Uterus (tissue), 4 donors: ENCODE results near the gene PNCK. TPM values are rescaled to one million over a fixed set of nuclear protein-coding genes. Genes with fewer than 3 reads are reported as not detected.

ENCODE experiments used
- DNase-seq, 2 donors: peaks; one replicate each; pipeline ENCODE4 v3.0.0-alpha.2; 2019 to 2020
- H3K27ac ChIP-seq, 2 donors: fragments of 200-600 bp; sonication (generic); 1 replicate in 1 of 2; 2 replicates in 1 of 2; pipeline ENCODE4 v1.5.1; 2016 to 2018
- H3K27me3 ChIP-seq, 2 donors: fragments of 200-600 bp; sonication (generic); one replicate each; pipeline ENCODE4 v1.5.1; 2018 to 2019; ENCODE audit warnings: control low read depth in 1 of 2
- H3K36me3 ChIP-seq, 2 donors: fragments of 200-600 bp; sonication (generic); one replicate each; pipeline ENCODE4 v1.5.1; 2019; ENCODE audit warnings: control low read depth in 1 of 2
- H3K4me1 ChIP-seq, 2 donors: fragments of 200-600 bp; sonication (generic); one replicate each; pipeline ENCODE4 v1.5.1; 2018 to 2019; ENCODE audit warnings: control low read depth in 1 of 2
- H3K4me3 ChIP-seq, 2 donors: fragments of 200-600 bp; sonication (generic); 1 replicate in 1 of 2; 2 replicates in 1 of 2; pipeline ENCODE4 v1.5.1; 2018 to 2019; ENCODE audit warnings: mild to moderate bottlenecking in 1 of 2
- H3K9me3 ChIP-seq, 2 donors: fragments of 200-600 bp; sonication (generic); one replicate each; pipeline ENCODE4 v1.5.1; 2019; ENCODE audit warnings: control low read depth in 1 of 2
- POLR2A ChIP-seq, 2 donors: fragments of 450-650 bp; IDR thresholded peaks; one replicate each; pipeline ENCODE4 v1.6.1; 2016; ENCODE audit warnings: antibody characterized with exemption in 2 of 2, mild to moderate bottlenecking in 1 of 2, moderate library complexity in 1 of 2
- intact Hi-C: fragments of 100-400 bp; cut with DNase I; formaldehyde crosslinking; loops from one replicate; pipeline ENCODE4 v1.15.1; 2023; ENCODE audit warnings: low total_unique reads
- total RNA-seq, 4 donors: library from RNA; depleted of rRNA in 3 of 4; stranded (reverse); fragments of >200 nt in 3 of 4; gene quantifications; one replicate each; pipeline versions ENCODE4 v1.1.0 to v1.2.4, GENCODE V29; 2014 to 2023
- TF ChIP-seq, protein P1 (sequence below), 4 experiments: fragments of 200-600 bp in 2 of 4; fragments of 450-650 bp in 2 of 4; sonication (generic) in 2 of 4; IDR thresholded peaks; one replicate each; pipeline ENCODE4 v1.5.1; 2016 to 2019; ENCODE audit warnings: antibody characterized with exemption in 4 of 4, mild to moderate bottlenecking in 2 of 4, moderate library complexity in 1 of 4
- donor health status: DM: yes; HTN: yes; CAD: no.

Gene PNCK
- total RNA-seq, 4 donors from 2014 or later, result 1.8 to 8.5 (median 5.9) TPM; not detected in 1

- DNase-seq, result peak in 1 of 2 donors; percentile 5
- TF ChIP-seq POLR2A (IDR thresholded peaks at IDR 0.05), result no peak
- TF ChIP-seq, protein P1, sequence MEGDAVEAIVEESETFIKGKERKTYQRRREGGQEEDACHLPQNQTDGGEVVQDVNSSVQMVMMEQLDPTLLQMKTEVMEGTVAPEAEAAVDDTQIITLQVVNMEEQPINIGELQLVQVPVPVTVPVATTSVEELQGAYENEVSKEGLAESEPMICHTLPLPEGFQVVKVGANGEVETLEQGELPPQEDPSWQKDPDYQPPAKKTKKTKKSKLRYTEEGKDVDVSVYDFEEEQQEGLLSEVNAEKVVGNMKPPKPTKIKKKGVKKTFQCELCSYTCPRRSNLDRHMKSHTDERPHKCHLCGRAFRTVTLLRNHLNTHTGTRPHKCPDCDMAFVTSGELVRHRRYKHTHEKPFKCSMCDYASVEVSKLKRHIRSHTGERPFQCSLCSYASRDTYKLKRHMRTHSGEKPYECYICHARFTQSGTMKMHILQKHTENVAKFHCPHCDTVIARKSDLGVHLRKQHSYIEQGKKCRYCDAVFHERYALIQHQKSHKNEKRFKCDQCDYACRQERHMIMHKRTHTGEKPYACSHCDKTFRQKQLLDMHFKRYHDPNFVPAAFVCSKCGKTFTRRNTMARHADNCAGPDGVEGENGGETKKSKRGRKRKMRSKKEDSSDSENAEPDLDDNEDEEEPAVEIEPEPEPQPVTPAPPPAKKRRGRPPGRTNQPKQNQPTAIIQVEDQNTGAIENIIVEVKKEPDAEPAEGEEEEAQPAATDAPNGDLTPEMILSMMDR (IDR thresholded peaks at IDR 0.05), result no peak
- H3K9me3 ChIP-seq, result no peaks in the 10 kb centered on the region
- H3K27ac ChIP-seq, result no peak overlapping the region
- intact Hi-C loops, result no loop called here
- H3K4me3 ChIP-seq, result no peak overlapping the region
- H3K27me3 ChIP-seq, result no peaks in the 10 kb centered on the region
- H3K4me1 ChIP-seq, result no peaks in the 10 kb centered on the region
- H3K36me3 ChIP-seq, result no peaks in the 10 kb centered on the region
These were observed 36.2 kb downstream of the PNCK start for GRCh38 chrX:153637121-153638040.

DNA sequence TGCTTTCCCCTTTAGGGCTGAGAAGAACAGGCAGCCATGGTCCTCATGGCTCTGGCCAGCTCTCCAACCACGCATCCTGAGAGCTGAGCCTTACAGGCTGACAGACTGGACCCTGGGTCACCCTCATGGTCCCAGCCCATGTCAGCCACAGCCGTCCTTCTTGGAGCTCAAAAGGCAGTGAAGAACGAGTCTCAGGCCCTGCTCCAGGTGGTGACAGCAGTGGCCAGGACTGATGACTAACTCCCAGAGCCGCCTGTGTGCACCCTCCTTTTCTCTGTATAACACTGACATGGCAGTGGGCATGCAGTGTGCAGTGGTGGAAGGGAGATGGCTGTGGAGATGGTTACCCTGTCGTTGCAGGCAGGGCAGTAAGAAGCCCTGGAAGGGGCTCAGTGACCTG, 36.9 kb downstream of the PNCK start:
- intact Hi-C loops, result no loop called here
- H3K27me3 ChIP-seq, result no peaks in the 10 kb centered on the region
- H3K27ac ChIP-seq, result no peak overlapping the region
- H3K4me1 ChIP-seq, result no peaks in the 10 kb centered on the region
- DNase-seq, result peak in 1 of 2 donors; percentile 6
- H3K4me3 ChIP-seq, result no peak overlapping the region
- H3K9me3 ChIP-seq, result no peaks in the 10 kb centered on the region
- H3K36me3 ChIP-seq, result no peaks in the 10 kb centered on the region
- TF ChIP-seq, protein P1 (IDR thresholded peaks at IDR 0.05), result no peak
- TF ChIP-seq POLR2A (IDR thresholded peaks at IDR 0.05), result no peak

- Histone ChIP-seq H3K9me3 (no peaks in the 10 kb centered on the region), H3K27me3 (no peaks in the 10 kb centered on the region)
These were observed 37.6 kb downstream of the PNCK start for GRCh38 chrX:153635788-153636668.

DNA sequence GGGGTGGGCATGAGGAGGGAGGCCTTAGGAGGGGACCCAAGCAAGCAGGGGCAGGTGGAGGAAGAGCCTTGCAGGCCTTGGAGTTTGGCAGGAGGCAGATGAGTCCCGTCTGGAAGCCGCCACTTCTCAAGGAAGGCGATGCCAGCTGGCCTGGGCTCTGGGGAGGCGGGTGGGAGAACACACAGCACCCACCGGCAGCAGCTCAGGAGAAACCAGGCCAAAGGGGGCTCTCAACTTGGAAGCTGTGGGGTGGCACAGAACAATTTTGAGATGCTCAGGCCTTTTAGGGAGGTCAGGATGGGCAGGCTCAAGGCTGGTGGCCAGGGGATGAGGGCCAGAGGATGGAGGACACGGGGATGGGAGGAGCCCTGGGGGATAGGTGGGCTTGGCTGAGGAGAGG, 38.2 kb downstream of the PNCK start:
- Histone ChIP-seq H3K9me3 (no peaks in the 10 kb centered on the region), H3K36me3 (no peaks in the 10 kb centered on the region), H3K27ac (no peak overlapping the region), H3K27me3 (no peaks in the 10 kb centered on the region), H3K4me1 (no peaks in the 10 kb centered on the region), H3K4me3 (no peak overlapping the region)
- peak in 1 of 2 donors; percentile 6 for DNase-seq
- intact Hi-C loops, result no loop called here
- no peak for TF ChIP-seq POLR2A (IDR thresholded peaks at IDR 0.05)
- TF ChIP-seq, protein P1 (IDR thresholded peaks at IDR 0.05), result no peak

More at GRCh38 chrX:153635788-153636668, 37.6 kb downstream of the PNCK start:
- no peak overlapping the region for H3K4me3 ChIP-seq
- no peak overlapping the region for H3K27ac ChIP-seq
- TF ChIP-seq, protein P1 (IDR thresholded peaks at IDR 0.05), result no peak
- no peak for TF ChIP-seq POLR2A (IDR thresholded peaks at IDR 0.05)
- H3K4me1 ChIP-seq, result no peaks in the 10 kb centered on the region
- intact Hi-C loops, result no loop called here
- peak in 1 of 2 donors; percentile 9 for DNase-seq
- no peaks in the 10 kb centered on the region for H3K36me3 ChIP-seq
